Vagina (tissue), 2 donors: ENCODE data around the gene VPS4B. TPM values are rescaled to one million over a fixed set of nuclear protein-coding genes. Genes with fewer than 3 reads are reported as not detected.
A peak's percentile ranks its signal among the peaks of the same experiment; 100 is the strongest.

ENCODE experiments used
- DNase-seq, 2 donors: peaks; one replicate each; pipeline ENCODE4 v3.0.0-alpha.2; 2017; ENCODE audit errors: extremely low spot score in 2 of 2
- H3K27ac ChIP-seq: fragments of 200-600 bp; sonication (generic); one replicate; pipeline ENCODE4 v1.5.1; 2019
- H3K27me3 ChIP-seq: fragments of 200-600 bp; sonication (generic); one replicate; pipeline ENCODE4 v1.5.1; 2019
- H3K36me3 ChIP-seq, 2 donors: fragments of 200-600 bp; sonication (generic); one replicate each; pipeline ENCODE4 v1.5.1; 2017 to 2019
- H3K4me1 ChIP-seq: fragments of 200-600 bp; sonication (generic); one replicate; pipeline ENCODE4 v1.5.1; 2019
- H3K4me3 ChIP-seq, 2 donors: fragments of 200-600 bp; sonication (generic); 1 replicate in 1 of 2; 2 replicates in 1 of 2; pipeline ENCODE4 v1.5.1; 2016 to 2019
- H3K9me3 ChIP-seq: fragments of 200-600 bp; sonication (generic); one replicate; pipeline ENCODE4 v1.5.1; 2019
- CTCF ChIP-seq, 3 experiments: fragments of 450-650 bp in 2 of 3; fragments of 200-600 bp in 1 of 3; sonication (generic) in 1 of 3; IDR thresholded peaks; one replicate each; pipeline ENCODE4 v1.5.1; 2017 to 2019; ENCODE audit warnings: antibody characterized with exemption in 3 of 3, mild to moderate bottlenecking in 2 of 3, moderate library complexity in 2 of 3
- POLR2A ChIP-seq, 2 donors: fragments of 450-650 bp; IDR thresholded peaks; one replicate each; pipeline ENCODE4 v1.6.1; 2017; ENCODE audit warnings: antibody characterized with exemption in 2 of 2, mild to moderate bottlenecking in 2 of 2, moderate library complexity in 2 of 2
- POLR2AphosphoS5 ChIP-seq, 2 donors: sonication (generic); formaldehyde crosslinking; IDR thresholded peaks; one replicate each; pipeline ENCODE4 v1.9.0; 2017; ENCODE audit warnings: antibody characterized with exemption in 2 of 2, mild to moderate bottlenecking in 2 of 2, low read depth in 1 of 2; ENCODE audit not compliant: insufficient read depth in 1 of 2
- intact Hi-C: fragments of 100-400 bp; cut with DNase I; formaldehyde crosslinking; loops from one replicate; pipeline ENCODE4 v1.15.1; 2023
- total RNA-seq: library from RNA; depleted of rRNA; stranded (reverse); fragments of >200 nt; gene quantifications from one replicate; pipeline ENCODE4 v1.2.3, GENCODE V29; 2016

Gene VPS4B
- total RNA-seq, 1 donor from 2014 or later = 30.7 TPM

GRCh38 chr18:63377275-63377980 is 44.8 kb downstream of the VPS4B start:
- Histone ChIP-seq H3K27me3 (no peaks in the 10 kb centered on the region), H3K36me3 (no peaks in the 10 kb centered on the region), H3K4me3 (no peak overlapping the region), H3K27ac (no peak overlapping the region), H3K4me1 (no peaks in the 10 kb centered on the region), H3K9me3 (peaks cover 4% of the 10 kb centered on the region)
- intact Hi-C loops = no loop called here
- TF ChIP-seq CTCF (IDR thresholded peaks at IDR 0.05) (no peak), POLR2A (IDR thresholded peaks at IDR 0.05) (no peak), POLR2AphosphoS5 (IDR thresholded peaks at IDR 0.05; ENCODE audit: insufficient read depth in 1 of 2, low read depth in 1 of 2) (no peak)
- DNase-seq = no peak

- H3K36me3 ChIP-seq = no peaks in the 10 kb centered on the region
- intact Hi-C loops = no loop called here
- H3K27ac ChIP-seq = no peak overlapping the region
- DNase-seq = no peak
- H3K9me3 ChIP-seq = peaks cover 4% of the 10 kb centered on the region
- TF ChIP-seq CTCF (IDR thresholded peaks at IDR 0.05) (no peak), POLR2A (IDR thresholded peaks at IDR 0.05) (no peak), POLR2AphosphoS5 (IDR thresholded peaks at IDR 0.05; ENCODE audit: insufficient read depth in 1 of 2, low read depth in 1 of 2) (no peak)
- H3K4me1 ChIP-seq = no peaks in the 10 kb centered on the region
- no peak overlapping the region for H3K4me3 ChIP-seq
- H3K27me3 ChIP-seq = no peaks in the 10 kb centered on the region
Measured at GRCh38 chr18:63376538-63376937, 45.7 kb downstream of the VPS4B start.

- Histone ChIP-seq H3K4me1 (no peaks in the 10 kb centered on the region), H3K36me3 (no peaks in the 10 kb centered on the region), H3K9me3 (peaks cover 4% of the 10 kb centered on the region), H3K4me3 (no peak overlapping the region), H3K27ac (no peak overlapping the region), H3K27me3 (no peaks in the 10 kb centered on the region)
- intact Hi-C loops = no loop called here
- TF ChIP-seq POLR2A (IDR thresholded peaks at IDR 0.05) (no peak), CTCF (IDR thresholded peaks at IDR 0.05) (no peak), POLR2AphosphoS5 (IDR thresholded peaks at IDR 0.05; ENCODE audit: insufficient read depth in 1 of 2, low read depth in 1 of 2) (no peak)
- DNase-seq = no peak
Measured at GRCh38 chr18:63374540-63374939, 47.7 kb downstream of the VPS4B start.

- Histone ChIP-seq H3K4me1 (peaks cover 5% of the 10 kb centered on the region), H3K27me3 (no peaks in the 10 kb centered on the region), H3K4me3 (no peak overlapping the region), H3K36me3 (no peaks in the 10 kb centered on the region), H3K9me3 (peaks cover 4% of the 10 kb centered on the region), H3K27ac (no peak overlapping the region)
- DNase-seq = no peak
- no peak for TF ChIP-seq POLR2AphosphoS5 (IDR thresholded peaks at IDR 0.05; ENCODE audit: insufficient read depth in 1 of 2, low read depth in 1 of 2)
- no peak for TF ChIP-seq CTCF (IDR thresholded peaks at IDR 0.05)
- TF ChIP-seq POLR2A (IDR thresholded peaks at IDR 0.05) = no peak
- intact Hi-C loops = no loop called here
Measured at GRCh38 chr18:63373161-63373560, 49.1 kb downstream of the VPS4B start.

- H3K4me1 ChIP-seq = peaks cover 32% of the 10 kb centered on the region
- no peak for DNase-seq
- no peaks in the 10 kb centered on the region for H3K36me3 ChIP-seq
- peak overlapping the region in 1 of 2 donors; percentile 61 for H3K4me3 ChIP-seq
- H3K27ac ChIP-seq = no peak overlapping the region
- no peaks in the 10 kb centered on the region for H3K27me3 ChIP-seq
- no peak for TF ChIP-seq POLR2AphosphoS5 (IDR thresholded peaks at IDR 0.05; ENCODE audit: insufficient read depth in 1 of 2, low read depth in 1 of 2)
- intact Hi-C loops = no loop called here
- H3K9me3 ChIP-seq = no peaks in the 10 kb centered on the region
Measured at GRCh38 chr18:63368611-63369010, 53.7 kb downstream of the VPS4B start.
